ENCODE data around the gene ZBTB7B. TPM values are rescaled to one million over a fixed set of nuclear protein-coding genes. Genes with fewer than 3 reads are reported as not detected.

ZBTB7B gene
- total and polyA plus RNA-seq, 2 donors (not counting 1 experiment from before 2014, with no cell fraction given) = 55.7 to 67.3 TPM

- H3K27ac ChIP-seq (ENCODE audit: low read length in 2 of 2) = no peak overlapping the region
- DNase-seq = no peak
These were observed 43.2 kb upstream of the ZBTB7B start for GRCh38 chr1:154959426-154959780.

More at GRCh38 chr1:154959426-154959780, 43.2 kb upstream of the ZBTB7B start:
- H3K4me2 ChIP-seq (replicated peaks; ENCODE audit: low read depth, low read length, poor library complexity, severe bottlenecking) = no peak overlapping the region
- H3K4me3 Mint-ChIP-seq = peak overlapping the region; percentile 50
- no peaks in the 10 kb centered on the region for H3K9me3 ChIP-seq (ENCODE audit: control extremely low read depth in 1 of 3, control insufficient read depth in 2 of 3, insufficient read depth in 1 of 3, low read length in 2 of 3)
- H3K27ac Mint-ChIP-seq = peak overlapping the region; percentile 61
- peaks cover 72% of the 10 kb centered on the region for H3K79me2 ChIP-seq (ENCODE audit: control insufficient read depth, insufficient read depth, low read length)
- intact Hi-C loops (cut with micrococcal nuclease) = loop anchor here (5.0 kb wide), 1 partner anchor 352 kb away; the partner anchor contains the start of gene ADAR
- no peaks in the 10 kb centered on the region for H3K27me3 Mint-ChIP-seq
- no peak overlapping the region for H3K4me3 ChIP-seq (ENCODE audit: control extremely low read depth in 1 of 5, extremely low read depth in 1 of 5, insufficient read depth in 1 of 5, low read depth in 2 of 5, low read length in 4 of 5)
- no peak for ATAC-seq (ENCODE audit: low read depth)
- H4K20me1 ChIP-seq (ENCODE audit: control insufficient read depth, insufficient read depth, low read length, poor library complexity, severe bottlenecking) = peaks cover 36% of the 10 kb centered on the region
- H3K36me3 ChIP-seq (replicated peaks in 1 of 2; ENCODE audit: control extremely low read depth in 1 of 2, control insufficient read depth in 1 of 2, extremely low read depth in 1 of 2, insufficient read depth in 2 of 2, low read length in 1 of 2) = peaks cover 0 to 34% of the 10 kb centered on the region in 2 experiments
- H3K9ac ChIP-seq (ENCODE audit: low read length) = no peak overlapping the region
- no peak for TF ChIP-seq CTCF (IDR thresholded peaks at IDR 0.05)
- no peak for TF ChIP-seq EZH2 (IDR thresholded peaks at IDR 0.05; ENCODE audit: borderline replicate concordance, insufficient read depth, low read depth, low read length, poor library complexity, severe bottlenecking)
- no peaks in the 10 kb centered on the region for H3K27me3 ChIP-seq (replicated peaks in 1 of 4; ENCODE audit: control extremely low read depth in 1 of 4, control insufficient read depth in 3 of 4, insufficient read depth in 4 of 4, low read length in 3 of 4)
- peaks cover 50% of the 10 kb centered on the region for H3K4me1 Mint-ChIP-seq
- H2AFZ ChIP-seq (ENCODE audit: insufficient read depth, low read depth, low read length, poor library complexity, severe bottlenecking) = no peak overlapping the region
- no peaks in the 10 kb centered on the region for H3K9me3 Mint-ChIP-seq (ENCODE audit: insufficient read depth)
- CTCF ChIA-PET = interaction anchor here (0.7 to 6.5 kb wide), 4 partner anchors 13 to 60 kb away, joined by 3 to 38 read pairs (median 4); partner anchors contain the start of genes CKS1B, FLAD1 and SHC1
- peaks cover 38 to 53% of the 10 kb centered on the region in 2 donors for H3K4me1 ChIP-seq (ENCODE audit: control insufficient read depth in 2 of 2, insufficient read depth in 2 of 2, low read length in 2 of 2)
- POLR2A ChIA-PET = no interaction called here
- WGBS (ENCODE audit: insufficient coverage) = 96% methylated on average over 4 of the region's 7 CpGs
